Stimulated activated CD8-positive, alpha-beta memory T cell treated with anti-CD3 and anti-CD28 coated beads, Interleukin-12 subunit alpha, Interleukin-12 subunit beta, amount 100 ng/mL, for 24 hours (primary cell): ENCODE measurements around the gene BLCAP.
"Not testable (repeated sequence)": the region's sequence is repeated elsewhere in the genome, so short reads cannot be mapped to it uniquely, and the experiment has no call there.

ENCODE experiments used
- DNase-seq: peaks from one replicate; pipeline ENCODE4 v3.0.0-alpha.2; 2020; ENCODE audit errors: extremely low read depth

BLCAP gene, protein sequence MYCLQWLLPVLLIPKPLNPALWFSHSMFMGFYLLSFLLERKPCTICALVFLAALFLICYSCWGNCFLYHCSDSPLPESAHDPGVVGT

DNA sequence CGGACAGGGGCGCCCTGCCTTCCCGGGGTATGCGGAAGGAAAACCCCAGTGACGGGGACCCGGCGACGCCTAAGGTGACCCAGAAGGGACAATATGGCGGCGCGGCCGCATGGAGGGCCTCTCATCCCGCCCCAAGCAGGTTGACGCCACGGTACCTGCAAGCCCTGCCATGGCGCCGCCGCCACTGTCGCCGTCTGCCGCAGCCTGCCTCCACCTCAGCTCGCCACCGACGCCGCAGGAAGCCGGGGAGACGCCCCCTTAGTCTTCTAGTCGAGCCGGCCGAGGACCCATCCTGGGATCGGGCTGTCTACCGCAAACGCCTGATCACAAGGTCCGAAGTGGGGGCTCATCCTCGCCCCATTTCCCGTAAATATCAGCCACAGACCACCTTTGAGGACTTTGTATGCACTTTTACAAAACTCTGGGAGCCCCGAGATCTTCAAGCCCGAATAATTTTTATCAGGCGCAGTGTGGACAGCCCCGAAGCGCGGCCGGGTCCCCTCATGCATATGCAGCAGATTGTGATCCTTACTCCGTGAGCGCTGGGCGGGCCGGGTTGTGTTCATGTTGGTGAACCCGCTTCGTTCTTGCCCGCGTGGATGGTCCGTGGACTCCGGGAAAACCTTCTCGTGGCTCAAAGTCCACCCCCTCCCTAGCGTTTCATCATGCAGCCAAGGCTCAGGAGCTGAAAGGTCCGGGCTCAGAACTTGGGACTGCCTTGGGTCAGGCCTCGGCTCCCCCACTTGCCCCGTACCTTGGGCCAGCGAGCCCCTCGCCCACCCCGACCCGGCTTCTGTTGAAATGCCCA lies at the start of gene BLCAP:
BLCAP (minus strand) TSS at position 239 of the 808 bp plus-strand sequence. CDS start 8,702 bp downstream, outside the sequence.
- DNase-seq: peak; percentile 76

DNA sequence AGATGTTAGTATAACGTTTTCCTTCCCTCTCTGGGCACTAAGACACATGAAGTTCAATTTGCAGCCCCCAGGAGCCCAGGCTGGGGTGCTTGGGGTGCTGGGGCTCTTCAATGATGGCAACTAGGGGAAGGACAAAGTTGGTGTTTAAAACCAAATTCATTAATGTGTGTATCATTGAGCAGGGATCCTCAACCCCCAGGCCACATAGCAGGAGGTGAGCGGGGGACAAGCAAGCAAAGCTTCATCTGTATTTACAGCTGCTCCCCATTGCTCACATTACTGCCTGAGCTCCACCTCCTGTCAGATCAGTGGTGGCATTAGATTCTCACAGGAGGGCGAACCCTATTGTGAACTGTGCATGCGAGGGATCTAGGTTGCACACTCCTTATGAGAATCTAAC lies 49.8 kb upstream of the BLCAP start:
- not testable (repeated sequence) for DNase-seq

DNA sequence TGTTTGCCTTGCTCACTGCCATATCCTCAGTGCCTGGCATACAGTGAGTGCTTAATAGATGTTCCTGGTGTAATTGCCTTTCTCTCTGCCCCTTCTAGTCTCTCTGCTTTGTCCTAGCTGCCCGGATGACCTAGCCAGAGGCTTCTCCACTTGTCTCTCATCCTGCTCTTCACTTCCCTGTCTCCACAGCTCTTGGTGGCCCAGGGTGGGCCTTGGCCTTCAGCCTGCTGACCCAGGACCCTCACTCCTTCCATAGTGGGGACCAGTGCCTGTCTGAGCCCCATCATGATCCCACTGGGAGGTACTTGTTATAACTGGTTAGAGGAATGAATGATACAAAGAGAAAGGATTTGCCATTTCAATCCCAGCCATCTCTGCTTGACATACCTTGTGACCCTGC lies 49.2 kb upstream of the BLCAP start:
- DNase-seq: no peak

DNA sequence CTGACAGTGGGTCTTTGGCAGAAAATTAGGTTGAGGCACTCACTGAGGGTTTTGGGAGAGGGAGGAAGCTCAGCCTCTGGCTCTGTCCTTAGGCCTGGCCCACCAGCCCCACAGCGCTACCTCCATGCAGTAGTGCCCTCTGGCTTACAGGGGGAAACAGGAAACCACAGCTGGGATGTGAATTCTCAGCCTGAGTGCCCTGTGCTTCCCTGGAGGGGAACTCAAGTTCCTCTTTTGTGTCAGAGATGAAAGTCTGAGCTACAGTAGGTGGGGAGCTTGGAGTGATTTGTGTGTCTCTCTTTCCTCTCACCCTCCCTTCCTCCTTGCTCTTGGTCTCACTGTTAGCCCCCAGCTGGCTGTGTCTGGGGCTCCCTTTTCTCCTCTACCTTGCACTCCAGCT lies 48.2 kb upstream of the BLCAP start:
- no peak for DNase-seq

DNA sequence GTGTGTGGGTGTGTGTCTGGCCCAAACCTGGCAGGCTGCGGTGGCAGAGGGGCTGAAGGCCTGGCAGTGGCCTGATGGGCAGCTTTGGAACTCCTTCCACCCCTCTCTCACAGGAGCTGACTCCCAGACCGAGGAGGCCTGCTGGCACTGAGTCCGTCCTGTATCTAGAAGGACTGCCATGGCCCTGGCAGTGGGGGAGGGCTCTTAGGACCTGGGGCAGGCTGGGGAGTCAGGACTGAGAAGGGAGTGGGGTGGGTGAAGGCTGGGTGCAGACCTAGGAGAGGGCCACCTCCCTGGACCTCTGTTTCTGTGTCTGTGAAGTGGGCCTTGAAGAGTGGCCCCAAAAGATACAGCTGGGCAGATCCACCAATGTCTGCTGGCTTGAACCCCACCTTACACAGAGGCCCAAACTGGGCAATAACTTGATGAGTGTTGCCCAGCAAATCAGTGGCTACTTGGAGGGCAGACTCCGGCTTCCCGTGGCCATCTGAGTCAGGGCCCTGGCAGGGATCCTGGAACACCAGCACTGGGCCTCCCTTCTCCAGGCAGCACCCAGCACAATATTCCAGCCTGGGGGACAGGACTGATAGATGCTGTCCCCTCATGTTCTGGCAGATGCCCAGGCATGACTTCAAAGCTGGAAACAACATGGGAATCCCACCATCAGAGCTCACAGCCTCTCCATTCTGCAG lies 46.7 kb upstream of the BLCAP start:
- no peak for DNase-seq

DNA sequence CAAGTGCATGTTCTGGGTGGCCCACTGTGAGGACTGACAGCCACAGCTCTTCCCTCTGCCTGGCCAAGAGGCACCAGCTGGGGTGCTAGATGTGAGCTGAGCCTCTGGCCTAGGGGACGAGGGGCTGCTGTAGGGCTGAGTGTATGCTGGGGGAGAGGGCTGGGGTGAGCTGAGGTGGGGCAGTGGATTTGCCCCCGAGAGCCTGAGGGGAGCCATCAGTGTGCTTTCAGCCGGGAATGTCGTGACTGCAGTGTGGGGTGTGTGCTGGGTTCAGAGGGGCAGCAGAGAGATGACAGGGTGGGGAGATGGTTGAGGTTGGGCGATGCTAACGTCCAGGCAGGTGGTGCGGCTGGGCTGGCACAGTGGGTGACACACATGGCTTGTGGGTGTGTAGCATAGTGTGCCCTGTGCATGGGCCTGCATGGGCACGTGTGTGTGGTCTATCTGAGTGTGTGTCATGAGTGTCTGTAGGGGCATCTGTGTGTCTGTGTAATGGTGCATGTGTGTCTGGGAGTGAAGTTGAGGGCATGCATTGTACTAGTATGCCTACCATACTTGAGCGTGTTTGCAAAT lies 46.0 kb upstream of the BLCAP start:
- DNase-seq: no peak

DNA sequence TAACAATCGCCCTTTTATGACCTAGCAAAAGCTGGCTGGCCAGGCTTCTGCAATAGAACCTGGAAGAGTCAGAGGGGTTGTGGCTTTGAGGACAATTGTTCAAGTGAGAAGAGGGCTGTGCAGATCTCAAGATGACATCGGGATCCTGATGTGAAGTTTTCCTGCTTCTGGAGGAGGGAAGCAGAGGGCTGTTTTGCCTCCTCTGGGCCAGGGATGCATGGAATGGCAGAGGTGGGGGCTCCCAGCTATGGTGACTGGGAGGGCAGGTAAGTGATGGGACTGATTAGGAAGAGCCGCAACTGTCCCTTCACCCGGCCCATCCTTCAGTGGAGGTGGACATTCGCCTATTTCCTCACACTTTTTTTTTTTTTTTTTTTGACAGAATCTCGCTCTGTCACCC lies 43.4 kb upstream of the BLCAP start:
- DNase-seq: no peak

DNA sequence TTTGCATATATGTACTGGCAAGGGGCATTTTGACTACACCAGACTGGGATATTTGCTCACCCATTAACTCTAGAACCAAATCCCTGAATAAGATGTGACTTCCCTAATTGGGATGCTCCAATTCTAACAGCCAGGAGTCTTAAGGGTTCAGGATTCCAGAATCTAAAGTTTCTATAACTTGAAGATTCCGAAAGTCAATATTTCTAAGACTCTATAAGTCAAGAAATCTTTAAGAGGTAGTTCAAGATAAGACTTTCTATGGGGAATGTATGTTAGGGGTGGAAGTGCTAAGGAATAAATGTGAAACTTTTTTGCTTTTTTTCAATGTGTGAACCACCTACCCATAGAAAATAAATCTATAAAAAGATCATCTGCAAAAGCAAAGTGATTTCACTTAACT lies 42.7 kb upstream of the BLCAP start:
- no peak for DNase-seq

DNA sequence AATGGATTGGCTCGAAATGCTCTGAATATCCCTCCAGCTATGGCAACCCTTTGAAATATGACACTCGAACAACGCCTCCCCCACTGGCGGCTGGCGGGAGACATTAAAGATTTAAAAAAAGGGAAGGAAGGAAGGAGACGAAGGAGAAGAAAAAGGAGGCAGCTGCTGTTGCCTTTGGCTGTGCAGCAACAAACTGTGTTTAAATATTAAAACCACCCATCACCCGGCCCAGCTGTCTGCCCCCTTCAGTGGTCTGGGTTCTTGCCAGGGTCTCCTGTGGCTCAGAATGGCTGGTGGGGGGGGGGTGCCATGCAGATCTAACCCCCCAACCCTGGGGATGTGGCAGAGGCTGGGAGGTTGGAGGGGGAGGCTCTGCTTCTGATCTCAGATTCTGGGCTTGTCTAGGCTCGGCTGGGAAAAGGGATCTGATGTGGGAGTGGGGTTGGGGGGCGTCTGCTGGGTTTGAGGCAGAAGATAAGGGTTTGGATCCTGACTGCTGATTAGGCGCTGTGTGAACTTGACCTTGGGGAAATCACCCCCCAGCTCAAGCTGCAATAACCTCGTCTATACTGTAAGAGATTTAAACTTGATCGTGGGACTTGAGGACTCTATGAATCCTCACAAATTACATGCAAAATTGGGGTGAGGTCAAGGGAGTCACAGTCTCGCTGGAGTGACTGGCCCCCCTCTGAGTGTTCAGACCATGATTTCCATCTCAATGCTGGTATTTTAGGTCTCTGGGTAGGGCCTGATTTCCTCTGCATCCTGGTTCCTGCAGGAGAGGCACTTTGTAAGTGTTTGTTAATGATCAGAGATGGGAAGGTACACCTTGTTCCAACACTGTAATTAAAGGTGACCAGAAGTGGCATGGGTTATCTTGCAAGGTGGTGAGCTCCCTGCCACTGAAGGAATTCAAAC lies 40.3 kb upstream of the BLCAP start:
- no peak for DNase-seq

DNA sequence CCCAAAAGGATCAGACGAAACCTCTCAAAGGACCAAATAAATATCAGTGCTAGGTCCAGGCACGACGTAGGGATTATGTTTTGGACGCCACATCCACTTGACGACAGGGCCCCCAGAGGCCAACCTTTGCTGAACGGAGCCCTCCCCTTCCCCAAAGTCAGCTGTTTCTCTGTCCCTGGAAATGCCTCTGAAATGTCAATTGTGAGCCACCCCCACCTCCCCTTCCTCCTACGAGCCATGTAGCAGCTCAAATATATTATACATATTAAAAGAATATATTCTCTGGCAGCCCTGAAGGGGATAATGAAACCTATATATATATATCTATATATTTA lies 39.6 kb upstream of the BLCAP start:
- DNase-seq: no peak

DNA sequence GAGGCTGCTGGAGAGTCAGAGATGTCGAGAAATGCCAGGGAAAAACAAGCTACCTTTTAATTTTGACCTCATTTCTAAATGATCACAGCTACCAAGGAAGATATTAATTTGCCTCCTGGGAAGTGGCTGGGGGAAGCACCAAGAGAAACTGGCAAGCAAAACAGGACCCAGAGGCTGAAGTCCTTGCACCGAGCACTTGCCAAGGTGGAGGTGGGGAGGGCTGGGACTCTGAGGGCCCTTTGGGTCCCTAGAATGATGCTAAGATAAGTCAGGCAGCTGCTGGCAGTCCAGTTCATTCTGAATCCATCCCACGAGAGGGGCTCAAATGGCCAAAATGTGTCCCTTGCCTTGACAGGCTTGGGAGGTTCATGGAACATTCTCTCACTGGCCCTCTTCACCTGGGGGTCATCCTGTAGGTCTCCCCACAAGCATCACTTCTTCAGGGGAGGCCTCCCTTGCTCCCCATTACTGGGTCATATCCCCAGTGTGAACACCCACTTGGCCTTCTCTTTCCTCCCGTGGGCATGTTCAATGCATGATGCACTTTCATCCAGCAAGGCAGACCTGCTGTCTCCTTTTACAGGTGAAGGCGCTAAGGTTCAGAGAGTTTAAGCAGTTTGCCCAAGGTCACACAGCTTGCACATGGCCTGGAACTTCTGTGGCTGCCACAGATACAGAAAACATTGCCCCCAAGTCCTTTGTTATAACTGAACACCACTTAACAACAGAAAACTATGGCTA lies 39.1 kb upstream of the BLCAP start:
- no peak for DNase-seq

DNA sequence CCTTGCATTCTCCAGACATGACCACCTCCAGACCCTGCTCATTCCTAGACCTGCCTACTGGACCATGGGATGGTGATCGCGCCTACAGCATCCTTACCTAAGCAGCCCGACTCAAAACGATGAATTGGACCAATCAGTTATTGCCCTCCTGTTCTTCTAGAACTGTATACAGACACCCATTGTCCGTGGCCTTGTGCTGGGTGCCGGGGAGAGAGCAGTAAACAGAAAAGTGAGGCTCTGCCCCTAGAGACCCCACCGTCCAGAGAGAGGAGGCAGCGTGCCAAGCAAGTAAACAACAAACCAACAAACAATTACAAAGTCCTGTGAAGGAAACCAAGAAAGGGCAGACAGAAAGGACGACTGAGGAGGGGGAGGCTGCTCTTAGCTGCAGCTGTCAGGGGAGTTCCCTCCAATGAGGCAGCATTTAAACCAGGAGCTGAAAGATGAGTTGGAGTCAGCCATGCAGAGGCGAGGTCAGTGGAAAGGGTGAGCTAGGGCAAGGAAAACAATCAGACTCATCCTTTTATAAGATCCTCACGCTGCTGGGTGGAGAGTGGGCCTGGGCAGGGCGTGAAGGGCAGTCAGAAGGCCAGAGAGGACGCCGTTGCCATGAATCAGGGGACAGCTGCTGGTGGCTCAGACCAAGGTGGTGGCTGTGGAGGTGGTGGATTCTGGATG lies 37.6 kb upstream of the BLCAP start:
- DNase-seq: no peak

DNA sequence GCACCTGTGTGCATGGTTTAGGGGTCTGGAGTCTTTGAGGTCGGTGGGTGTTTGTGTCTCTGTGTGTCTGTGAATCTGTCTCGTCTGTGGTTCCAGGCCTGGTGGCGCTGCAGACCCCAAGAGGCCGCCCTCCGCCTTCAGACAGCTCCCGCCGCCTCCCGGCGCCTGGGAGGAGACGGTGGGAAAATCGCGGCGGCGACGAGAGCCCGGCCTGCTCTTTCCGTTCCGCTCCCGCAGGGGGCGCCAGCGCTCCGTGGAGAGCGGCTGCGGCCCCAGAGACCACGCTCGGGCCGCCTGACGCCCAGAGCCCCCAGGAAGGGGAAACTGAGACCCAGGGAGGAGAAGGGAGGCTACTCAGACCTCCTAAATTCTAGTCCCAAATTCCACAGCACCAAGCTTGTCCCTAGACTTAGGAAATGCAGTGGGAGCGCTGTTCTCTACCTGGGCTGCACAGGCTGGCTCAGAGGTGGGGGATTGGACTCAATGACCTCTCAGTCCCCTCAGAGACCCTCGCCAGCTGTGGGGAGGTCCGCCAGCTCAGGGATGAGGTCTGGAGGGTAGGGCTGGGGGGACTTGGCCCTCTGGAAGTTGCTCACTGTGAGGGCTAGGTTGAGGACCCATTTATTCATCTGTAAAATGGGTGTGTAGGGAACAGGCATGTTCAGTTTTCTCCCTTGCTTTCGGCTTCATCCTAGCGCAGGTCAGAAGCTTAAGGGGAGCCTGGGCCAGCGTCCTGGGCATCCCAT lies 36.9 kb upstream of the BLCAP start:
- no peak for DNase-seq

DNA sequence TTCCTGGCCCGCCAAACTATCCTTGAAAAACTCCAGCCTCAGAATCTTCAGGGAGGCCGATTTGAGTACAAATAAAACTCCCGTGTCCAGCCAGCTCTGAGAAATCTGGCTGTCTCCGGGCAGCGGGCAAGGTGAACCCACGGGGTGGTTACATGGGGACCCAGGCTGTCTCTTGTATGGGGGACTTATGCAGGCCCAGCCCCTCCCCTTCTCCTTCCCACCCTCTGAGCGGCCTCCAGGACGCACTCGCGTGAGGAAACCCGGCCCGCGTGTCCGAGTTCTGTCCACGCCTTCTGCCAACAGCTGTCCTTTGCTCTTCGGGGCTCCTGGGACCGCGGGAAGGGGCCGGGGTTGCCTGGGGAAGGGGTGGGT lies 36.3 kb upstream of the BLCAP start:
- DNase-seq: no peak

DNA sequence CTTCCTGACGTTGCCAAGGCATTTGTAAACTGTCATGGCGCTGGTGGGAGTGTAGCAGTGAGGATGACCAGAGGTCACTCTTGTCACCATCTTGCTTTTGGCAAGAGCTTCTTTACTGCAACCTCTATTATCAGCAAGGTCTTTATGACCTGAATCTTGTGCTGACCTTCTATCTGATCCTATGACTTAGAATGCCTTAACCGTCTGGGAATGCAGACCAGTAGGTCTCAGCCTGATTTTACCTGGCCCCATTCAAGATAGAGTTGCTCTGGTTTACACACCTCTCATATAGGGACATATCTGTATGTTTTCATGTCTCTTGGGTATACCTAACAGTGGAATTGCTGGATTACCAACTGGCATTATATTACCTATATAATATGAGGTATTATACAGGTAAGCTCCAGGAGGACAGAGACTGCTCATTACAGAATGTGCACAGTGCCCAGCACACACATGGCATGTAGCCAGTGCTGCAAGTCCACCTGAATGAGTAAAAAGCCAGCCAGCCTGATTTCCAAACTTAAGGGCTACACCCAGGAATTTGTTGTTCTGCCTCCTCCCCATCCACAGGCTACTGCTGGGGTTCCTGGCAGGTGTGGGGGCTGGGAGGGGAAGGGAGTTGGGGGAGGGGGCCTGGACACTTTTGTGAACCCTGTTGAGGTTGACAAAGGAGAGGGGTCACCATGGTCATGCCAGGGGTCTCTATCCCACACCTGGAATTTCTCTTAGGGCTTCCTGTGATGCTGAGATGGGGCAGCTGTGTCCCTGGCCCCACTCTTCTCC lies 35.2 kb upstream of the BLCAP start:
- DNase-seq: no peak

DNA sequence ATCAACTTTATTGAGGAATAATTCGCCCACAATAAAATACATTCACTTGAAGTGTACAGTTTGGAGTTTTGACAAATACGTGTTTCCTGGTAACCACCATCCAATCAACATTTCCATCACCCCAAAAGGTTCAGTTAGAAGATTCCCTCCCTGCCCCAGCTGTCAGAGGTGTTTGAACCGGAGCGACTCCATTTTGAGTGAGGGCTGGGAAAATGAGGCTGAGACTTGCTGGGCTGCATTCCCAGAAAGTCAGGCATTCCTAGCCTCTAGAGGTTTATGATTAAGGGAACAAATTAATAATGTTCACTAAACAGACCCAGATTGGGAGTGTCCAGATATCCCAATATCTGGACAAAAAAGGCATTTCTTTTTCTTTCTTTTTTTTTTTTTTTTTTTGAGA lies 33.0 kb upstream of the BLCAP start:
- no peak for DNase-seq

DNA sequence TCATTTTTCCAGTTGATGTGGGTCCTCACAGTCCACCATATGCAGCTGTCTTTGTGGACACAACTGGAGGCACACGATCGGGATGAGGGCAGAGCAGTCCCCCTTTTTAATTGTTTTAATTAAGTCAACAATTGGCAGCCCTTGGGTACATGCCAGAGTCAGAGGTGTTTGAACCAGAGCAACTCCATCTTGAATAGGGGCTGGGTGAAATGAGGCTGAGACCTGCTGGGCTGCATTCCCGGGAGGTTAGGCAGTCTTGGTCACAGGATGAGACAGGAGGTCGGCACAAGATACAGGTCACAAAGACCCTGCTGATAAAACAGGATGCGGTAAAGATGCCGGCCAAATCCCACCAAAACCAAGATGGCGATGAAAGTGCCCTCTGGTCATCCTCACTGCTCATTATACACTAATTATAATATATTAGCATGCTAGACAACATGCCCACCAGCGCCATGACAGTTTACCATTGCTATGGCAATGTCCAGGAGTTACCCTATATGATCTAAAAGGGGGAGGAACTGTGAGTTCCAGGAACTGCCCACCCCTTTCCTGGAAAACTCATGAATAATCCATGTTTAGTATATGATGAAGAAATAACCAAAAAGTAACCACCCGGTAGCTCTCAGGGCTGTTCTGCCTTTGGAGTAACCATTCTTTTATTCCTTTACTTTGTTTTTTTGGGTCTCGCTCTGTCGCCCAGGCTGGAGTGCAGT lies 31.8 kb upstream of the BLCAP start:
- DNase-seq: no peak

DNA sequence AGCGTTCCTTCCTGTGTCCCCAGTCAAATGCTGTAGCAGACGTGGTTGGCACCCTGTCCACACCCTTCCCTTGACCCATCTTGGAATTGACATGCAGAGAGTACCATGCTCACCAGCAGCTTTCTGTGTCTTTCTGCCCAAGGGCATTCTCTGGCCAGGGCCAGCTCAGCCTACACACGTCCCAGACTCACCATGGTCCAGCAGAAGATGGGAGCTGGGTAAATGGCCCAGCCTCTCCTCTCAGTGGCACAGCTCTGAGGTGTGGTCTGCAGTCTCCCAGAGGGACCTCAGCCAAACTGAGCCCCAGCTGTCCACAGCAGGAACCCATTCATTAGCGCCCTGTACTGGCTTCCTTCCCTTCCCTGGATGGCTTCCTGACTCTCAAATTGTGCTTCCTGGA lies 31.1 kb upstream of the BLCAP start:
- DNase-seq: no peak

DNA sequence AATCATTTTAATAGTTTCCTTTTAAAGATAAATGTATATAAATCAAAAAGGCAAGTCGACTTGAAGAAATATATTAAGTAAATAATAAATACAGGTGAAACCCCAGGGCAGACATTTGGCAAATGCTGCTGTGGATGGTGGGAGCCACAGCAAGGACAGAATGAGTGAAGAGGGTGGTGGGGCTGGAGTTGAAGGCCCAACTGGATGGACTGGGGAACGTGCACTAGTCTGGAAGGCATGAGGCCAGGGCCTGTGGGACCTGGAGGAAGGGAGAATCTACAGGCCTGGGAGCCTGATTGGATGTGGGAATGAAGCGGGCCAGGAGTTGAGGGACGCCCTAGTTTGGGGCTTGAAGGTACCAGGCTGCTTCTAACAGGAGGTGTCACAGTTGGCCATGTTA lies 30.6 kb upstream of the BLCAP start:
- DNase-seq: no peak
